LoVo (cell line): Measurements from ENCODE around the gene APP.

Source experiments
- DNase-seq: peaks from one replicate; pipeline ENCODE4 v3.0.0-alpha.2; 2016; ENCODE audit warnings: low spot score

The APP gene

DNA sequence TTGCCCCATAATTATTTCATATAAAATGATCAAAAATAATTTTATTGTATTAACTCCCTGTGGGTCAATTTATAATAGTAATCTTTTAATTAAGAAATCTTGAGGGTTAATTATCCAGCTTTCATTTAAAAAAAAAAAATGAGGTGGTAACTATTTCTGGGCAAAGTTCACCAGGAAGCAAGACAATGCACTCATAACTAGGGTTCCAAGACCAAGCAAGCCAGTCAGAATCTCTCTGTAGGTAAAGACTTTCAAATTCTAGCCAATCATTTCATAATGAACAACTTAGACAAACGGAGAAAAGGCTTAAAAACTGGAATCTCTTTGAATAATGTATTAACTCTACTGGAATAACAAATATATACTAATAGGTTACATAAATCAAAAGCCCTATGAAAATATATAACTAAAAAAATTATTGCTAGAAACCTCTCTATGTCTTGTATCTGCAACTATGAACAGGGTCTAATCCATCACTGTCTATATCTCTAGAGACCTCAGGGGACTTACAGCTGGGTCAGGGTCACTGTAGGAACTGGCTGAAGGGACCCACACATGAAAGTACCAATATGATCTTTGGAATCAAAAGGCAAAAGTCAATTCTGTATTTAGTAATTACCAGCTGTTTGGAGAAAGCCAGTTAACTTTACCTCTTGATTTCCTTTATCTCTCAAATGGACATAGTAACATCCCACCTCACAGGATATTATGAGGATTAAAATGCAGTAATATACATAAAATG lies 43.3 kb downstream of the APP start:
- no peak for DNase-seq

DNA sequence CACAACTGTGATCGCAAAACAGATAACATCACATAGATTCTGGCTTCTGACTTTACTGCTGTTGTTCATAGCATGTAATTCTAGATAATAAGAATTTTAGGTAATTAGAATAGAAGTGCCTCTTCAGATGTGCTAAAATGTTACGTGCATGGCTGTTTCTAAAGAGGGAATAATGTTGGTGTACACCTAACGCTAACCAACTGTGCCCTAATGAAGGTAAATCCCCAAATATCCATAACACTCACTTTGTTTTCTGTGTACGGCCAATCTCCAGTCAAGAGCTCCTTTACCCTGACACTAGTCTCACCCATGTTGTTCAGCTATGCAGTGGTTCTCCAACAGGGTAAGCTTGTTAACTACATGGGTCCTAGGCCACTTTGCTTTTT lies 44.4 kb downstream of the APP start:
- DNase-seq: no peak

DNA sequence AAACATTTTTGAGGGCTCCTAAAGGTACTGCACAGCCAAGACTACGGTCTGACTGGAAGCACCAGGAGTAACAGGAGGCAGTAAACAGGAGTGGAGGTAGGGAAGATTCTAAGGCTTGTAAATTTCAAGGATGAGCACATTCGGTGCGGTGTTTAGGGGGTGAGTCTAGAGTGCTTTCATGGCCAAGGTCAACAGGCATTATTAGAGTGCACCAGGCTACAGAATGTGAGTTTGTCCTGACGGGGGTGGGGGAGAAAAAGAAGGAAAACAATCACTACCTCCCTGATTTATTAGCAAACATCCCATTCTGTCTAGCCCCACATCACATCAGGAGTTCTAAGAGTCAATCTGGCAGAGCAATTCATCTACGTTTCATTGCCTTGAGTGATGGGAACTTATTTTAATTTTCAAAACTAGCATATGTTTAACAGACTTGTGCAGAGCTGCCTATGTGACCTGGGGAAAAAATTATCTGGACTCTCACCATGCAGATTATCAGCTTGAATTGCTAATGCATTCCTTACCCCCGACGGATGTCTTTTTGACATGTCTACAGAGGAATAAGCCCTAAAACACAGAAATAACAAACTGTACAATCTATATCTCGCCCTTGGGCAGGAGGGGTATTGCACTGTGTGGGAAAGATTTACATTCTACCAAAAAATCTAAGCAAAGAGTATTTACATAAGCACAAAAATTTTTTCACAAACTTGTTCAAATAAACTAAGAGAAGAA lies 45.0 kb downstream of the APP start:
- DNase-seq: no peak

DNA sequence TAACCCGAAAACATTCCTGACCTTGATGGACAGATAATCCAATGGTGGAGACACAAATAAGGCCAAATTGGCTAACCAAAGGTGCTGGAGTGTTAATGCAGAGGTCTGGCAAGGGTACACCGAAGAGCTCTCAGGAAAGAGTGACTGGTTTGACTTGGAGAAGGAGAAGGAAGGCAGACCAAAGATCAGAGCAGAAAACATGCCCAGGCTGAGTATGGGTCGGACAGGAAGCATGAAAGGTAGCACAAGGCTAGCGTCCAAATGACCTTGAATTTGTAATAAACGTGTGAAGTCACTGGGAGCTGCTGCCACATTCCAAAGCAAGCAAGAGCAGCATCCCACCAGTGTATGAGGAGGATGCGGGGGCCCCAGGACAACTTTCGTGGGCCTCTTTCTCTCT lies 45.7 kb downstream of the APP start:
- DNase-seq: no peak

DNA sequence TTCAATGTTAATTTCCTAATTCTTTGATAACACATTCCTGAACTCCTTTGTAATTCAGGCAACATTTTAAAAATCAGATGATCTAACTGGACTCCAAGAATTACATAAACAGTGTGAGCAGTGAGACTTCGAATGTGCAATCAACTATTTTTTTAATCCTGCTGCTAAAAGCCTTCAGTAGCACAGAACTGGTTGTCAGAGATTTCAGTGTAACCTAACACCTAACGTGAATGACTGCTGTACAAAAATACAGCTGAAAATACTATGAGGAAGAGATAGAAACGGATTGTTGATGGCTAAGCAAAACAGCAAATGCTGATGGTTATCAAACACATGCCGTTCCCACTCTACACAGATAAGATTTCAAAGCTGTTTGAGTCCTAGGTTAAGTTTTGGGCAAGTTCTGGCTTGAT lies 46.1 kb downstream of the APP start:
- DNase-seq: no peak

DNA sequence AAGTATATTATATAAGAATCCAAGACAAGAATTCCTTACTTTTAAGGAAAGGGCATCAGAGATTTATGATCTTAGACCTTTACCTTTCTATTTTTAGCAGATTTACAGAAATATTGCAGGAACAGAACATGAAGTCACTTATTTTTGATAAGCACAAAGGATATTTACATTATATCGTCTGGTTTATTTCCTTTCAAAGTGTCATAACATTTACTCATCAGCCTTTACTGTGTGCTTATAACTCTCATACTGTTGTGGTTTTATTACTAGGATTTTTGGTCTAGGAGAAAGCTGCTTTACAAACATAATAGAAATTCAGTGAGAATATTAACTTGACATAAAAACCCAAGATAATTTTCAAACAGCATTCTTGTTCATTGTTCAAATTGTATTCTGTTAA lies 47.6 kb downstream of the APP start:
- DNase-seq: no peak

DNA sequence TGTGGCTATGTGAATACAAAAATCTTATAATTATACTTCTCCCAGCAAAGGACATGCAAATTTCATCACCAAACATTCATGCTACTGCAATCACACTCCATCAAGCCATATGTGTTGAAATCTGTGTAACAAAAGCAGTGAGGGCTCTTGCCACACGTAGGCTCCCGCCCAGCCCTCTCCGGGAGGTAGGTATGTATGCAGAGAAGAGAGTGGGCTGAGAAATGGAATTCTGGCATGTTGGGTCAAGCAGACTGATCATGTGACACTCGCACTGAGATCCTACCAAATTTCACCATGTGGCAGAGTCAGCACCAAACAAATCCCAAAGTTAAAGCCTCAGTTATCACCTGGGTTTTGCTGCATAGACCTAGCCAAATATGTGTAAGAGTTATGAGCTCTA lies 49.7 kb downstream of the APP start:
- no peak for DNase-seq

DNA sequence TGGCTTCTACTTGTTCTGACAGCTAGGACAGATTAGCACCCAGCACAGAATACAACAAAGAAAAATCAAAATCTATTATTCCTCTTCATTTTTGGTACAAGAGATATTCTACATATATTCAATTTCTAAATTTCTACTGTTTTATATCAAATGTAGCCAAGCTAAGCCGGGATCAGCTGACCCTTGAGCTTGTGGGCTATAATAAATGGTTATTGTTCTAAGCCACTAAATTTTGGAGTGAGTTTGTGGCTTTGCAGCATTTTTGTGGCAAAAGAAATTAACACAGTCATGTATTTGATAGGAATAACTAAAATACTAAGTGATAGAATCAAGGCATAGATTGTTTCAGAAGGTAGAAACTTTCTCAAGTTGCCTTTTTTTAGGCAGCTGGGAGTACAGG lies 50.7 kb downstream of the APP start:
- DNase-seq: no peak

DNA sequence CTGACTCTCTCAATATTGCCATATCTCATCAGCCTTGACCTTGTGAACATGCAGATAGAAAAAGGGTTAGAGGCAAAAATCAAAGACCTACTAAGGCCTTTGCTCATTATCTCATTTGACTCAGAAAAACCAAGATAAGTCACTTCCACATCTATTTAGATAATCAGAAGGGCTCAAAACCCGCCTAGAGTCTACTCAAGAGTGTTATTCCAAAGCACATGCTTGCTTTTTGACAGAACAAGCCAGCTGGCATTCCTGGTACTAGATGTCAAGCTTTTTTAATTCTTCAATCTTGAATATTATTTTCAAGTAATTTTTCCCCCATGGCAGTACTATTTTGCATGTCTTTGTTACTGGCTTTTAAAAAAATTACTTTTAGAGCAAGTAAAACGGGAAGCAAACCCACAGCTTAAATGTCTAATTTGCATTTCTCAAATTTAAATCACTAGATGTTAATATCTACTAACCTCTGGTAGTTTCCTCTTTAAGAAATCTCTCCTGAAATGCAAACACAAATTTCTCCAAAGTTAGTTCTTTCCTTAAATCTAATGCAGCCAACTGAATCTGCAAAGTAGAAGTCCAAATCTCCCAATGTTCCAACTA lies 51.5 kb downstream of the APP start:
- no peak for DNase-seq

DNA sequence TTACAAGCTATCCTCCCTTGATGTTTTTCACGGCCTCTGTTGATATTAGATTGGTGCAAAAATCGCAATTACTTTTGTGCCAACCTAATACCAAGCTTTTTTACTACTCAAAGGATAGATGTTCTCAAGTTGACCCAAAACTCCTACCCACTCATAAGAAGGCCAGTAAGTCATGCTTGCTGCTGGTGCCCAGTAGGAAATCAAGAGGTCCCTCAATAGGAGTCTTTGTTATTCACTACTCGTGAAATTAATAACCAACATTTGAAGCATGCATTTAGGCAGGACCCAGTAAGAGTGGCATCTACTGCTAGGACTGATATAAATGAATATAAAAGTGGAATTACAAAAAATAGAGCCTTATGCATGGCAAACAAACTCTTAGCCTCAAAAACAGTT lies 52.6 kb downstream of the APP start:
- no peak for DNase-seq

DNA sequence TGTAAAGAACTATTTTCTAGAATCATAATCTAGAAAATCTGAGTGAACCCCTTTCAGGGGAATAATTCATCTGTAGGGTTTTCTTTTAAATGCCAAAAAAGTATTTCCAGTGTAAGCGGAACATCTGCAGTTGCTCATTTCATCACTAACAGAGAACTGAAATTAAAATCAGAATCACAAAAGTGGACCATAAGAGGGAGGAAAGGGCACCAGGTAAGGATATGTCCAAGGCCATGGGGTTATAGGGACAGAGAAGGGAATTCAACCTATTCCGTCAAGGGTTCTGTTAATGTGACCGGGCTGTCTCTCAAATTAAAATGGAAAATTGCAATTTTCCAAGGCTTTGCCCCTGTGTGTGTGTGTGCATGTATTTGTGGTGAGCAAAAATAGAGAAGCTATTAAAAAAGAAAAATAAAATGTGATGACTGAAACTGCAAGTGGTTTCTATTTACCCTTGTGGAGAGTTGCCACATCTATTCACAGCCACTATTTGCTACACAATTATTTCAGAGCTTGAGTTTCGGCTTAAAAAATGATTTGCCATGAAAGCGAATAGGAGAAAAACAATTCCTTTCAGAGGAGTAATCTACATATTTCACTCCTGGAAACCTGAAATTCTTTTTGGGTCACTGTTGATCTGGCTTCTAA lies 53.1 kb downstream of the APP start:
- no peak for DNase-seq

DNA sequence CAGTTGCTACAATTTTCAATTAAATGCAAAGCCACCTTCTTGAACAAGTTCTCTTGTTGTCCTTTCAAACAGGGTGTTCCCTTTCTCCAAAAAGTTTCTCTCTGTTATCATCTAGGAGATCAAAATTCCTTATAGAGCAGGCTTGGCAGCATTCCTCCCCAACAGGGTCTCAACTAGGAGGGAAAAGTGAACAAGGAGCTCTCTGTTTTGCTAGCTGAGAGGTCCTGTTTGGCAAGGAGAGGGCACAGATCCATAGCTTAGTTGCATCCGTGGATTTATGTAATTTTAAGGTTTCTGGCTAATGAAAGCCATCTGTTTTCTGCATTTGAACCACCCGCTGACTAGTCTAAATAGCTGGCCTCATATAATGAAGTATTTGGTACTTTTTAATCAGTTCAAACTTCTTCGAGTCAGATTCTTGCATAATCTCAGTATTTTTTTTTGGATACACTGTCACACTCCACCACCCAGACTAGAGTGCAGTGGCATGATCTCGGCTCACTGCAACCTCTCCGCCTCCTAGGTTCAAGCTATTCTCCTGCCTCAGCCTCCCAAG lies 54.0 kb downstream of the APP start:
- DNase-seq: no peak

DNA sequence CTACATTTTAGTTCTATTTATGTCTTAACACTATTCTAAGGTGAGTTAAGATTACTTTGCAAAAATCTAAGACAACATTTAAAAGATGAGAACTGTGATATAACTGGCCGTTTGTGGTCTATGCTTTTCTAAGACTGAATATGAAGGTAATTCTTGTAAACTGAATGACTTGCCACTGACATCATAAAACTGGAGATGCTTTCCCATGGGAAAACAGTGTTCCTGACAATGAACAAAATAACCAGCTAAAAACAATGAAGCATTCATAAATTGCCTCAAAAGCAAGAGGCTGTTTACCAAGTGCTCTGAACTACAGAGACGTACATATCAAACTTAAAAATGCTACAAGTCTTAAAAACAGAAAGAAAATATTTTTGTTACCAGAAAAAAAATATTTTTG lies 54.7 kb downstream of the APP start:
- DNase-seq: no peak

DNA sequence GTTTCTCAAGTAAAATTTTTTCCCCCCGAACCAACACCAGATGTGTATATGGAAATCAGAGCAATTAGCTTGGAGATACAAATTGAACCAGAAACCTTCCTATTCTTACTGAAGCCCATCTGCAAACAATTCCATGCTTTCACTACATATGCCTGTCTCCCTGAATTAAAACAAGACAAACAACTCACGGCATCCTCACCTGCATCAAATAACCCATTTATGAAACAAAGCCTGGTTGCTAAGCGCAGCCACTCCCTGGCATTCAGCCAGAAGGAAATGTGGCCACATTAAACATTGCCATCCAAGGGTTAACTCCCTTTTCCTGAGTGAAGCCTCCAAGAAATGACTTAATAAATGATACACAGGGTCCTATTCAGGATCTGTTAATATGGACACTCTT lies 55.3 kb downstream of the APP start:
- no peak for DNase-seq

DNA sequence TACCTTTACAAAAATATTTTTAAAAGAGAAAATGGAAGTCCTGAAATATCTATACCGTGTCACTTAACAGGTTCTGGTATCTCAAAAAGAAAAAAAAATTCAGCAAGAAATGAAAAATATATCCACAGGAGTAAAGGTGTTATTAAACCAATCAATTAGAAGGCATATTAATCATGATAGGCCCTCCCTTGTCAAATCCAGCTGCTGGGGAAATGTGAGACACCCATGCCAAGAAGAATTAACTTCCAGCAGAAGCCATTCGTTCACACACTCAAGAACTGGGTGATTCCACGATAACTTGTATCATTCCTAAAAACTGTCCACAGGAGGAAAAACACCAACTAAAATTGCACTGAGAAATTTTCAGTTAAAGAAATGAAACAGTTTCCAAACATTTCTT lies 57.6 kb downstream of the APP start:
- no peak for DNase-seq

DNA sequence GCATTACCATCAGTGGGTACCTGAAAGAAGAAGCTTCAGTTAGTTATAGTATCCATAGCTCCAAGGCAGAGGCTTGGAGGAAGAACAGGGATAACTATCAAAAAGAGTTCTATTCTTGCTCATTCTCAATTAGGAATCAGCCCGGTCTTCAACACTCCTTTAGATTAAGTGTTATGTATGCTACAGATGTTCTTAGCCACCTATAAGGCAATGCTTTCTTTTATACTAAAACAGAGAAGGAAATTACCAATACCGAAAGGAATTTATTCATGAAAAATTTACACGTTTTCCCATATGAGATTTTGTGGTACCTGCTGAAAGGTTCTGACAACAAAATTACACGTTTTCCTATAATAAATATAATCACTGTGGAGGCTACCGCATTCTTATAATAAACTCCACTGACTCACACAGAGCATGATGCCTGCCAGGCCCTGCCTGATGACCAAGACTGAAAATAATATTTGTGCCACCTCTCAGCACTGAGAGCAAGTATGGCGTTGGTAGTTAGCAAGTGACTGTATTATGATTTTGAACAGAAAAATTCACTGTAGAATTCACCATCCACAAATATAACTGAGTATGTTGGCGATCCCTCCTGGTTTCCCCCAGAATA lies 58.3 kb downstream of the APP start:
- no peak for DNase-seq

DNA sequence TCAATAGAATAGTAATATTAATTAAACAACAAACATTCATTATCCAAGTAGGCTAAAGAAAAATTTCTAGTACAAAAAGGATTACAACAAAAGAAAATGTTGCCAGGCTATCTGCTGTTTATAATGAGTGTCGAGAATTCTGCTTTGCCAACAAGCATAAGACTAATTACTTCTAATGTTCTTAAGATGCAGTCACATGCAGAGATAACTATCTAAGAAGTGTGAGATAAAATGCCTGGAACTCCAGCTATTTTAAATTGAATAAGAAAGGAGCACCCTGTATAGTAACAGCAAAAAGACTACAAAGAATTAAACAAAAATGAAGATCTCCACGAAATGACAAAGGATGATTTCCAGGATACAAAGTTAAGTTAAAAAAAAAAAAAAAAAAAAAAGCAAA lies 59.9 kb downstream of the APP start:
- no peak for DNase-seq

DNA sequence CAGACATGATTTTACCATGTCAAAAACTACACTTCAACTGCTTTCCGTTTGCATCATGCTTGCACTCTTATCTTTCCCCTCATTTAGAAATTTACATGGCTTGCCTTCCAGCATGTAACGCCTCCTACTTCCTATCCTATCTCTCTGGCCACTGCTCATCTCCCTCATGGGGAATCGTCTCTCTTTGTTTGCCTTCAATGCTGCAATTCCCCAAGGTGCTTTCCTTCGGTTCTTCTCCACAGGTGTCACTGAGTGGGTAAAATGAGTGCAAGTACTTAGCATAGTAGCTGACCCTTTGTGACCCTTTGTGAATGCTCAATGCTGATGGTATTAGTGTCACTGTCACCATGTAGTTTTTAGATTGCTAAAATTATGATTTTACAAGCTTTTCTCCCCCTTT lies 63.1 kb downstream of the APP start:
- DNase-seq: no peak

DNA sequence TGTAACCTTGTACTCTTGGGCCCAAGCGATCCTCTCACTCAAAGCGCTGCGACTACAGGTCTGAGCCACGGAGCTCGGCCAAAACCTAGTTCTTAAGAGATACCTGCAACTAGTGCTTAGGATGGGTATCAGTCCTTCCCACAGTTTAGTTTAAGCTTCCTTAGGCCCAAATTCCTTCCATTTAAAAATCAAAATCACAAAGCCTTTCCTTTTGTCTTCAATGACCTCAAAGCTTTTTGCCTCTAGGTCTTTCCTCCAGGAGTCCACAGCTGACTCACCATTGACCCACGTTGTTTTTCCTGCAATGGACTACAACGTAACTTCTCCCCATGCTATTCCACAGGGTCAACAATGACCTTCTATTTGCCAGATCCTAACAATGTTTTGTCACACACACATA lies 64.0 kb downstream of the APP start:
- no peak for DNase-seq

DNA sequence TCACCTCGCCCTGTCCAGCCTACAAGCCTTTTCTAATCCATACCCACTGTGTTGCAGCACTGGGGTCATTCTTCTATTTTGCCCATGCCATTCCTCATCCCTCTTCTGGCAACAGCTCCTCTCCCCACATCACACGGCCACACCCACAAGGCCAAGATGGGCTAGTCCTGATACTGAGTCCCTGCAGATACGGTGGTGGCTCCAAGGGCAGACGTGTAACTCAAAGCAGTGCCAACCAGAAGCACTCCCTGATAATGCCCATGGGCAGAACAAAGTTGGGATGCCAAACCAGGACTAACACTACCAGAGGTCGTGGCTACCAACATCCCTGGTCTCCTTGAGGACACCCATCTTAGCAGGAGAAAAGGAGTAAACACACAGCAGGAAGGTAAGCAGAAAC lies 64.8 kb downstream of the APP start:
- no peak for DNase-seq

DNA sequence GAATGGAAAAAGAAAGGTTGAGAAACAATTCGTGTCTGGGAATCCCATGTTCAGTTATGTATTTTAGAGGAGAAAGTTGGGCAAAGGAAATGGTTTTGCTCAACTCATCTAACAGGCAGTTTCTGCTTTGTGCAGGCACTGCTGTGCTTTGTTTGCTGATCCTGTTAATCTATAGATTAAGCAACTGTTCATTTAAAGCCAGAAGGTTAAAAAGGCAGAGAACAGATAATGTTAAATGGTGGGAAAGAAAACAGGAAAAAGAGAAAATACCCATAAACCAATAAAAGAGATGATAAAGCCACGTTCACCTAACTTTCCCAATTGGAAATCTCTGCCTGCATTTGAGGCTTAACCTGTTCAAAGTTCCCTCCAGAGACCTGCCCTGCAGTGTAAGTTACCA lies 70.0 kb downstream of the APP start:
- no peak for DNase-seq

DNA sequence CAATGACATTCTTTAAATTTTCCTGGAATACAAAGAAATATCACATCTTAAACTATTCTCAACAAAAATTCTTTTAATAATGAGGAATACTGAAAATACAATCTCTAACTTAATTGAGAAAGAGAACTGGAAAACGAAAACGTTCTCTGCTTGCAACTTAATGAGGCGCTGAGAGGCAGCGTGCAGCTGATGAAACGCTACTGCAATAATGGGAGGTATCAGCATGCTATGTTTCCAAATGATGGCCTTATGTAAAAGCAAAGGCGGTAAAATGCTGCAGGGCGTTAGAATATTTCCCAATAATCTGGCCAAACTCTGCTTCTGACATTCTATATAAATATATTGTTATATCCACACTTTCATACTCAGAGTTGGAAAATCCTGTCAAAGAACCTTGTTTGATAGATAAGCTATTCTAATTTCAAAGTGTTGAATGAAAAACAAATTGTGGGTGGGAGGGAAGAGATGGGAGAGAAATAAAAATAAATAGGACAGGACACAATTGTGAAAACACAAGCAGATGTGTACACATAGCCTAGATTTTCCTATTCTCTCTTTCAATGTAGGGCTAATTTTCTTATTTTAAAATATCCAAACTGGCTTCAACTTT lies 70.9 kb downstream of the APP start:
- no peak for DNase-seq
